ENCODE data around the gene FYB1. TPM values are rescaled to one million over a fixed set of nuclear protein-coding genes. Genes with fewer than 3 reads are reported as not detected.
A peak's percentile ranks its signal among the peaks of the same experiment; 100 is the strongest.

The FYB1 gene
- total RNA-seq, 1 experiment from 2014 or later = 0.02 TPM

- DNase-seq (ENCODE audit: extremely low read depth, low read depth) = no peak
Measured at GRCh38 chr5:39164016-39164415, 55.3 kb downstream of the FYB1 start.

- no peak for DNase-seq (ENCODE audit: extremely low read depth, low read depth)
Measured at GRCh38 chr5:39161578-39161977, 57.8 kb downstream of the FYB1 start.

GRCh38 chr5:39160576-39161213 lies 58.7 kb downstream of the FYB1 start:
- no peak for DNase-seq (ENCODE audit: extremely low read depth, low read depth)

- no peak for DNase-seq (ENCODE audit: extremely low read depth, low read depth)
Measured at GRCh38 chr5:39159811-39160490, 59.4 kb downstream of the FYB1 start.

GRCh38 chr5:39158786-39159185 lies 60.6 kb downstream of the FYB1 start:
- no peak for DNase-seq (ENCODE audit: extremely low read depth, low read depth)

DNA sequence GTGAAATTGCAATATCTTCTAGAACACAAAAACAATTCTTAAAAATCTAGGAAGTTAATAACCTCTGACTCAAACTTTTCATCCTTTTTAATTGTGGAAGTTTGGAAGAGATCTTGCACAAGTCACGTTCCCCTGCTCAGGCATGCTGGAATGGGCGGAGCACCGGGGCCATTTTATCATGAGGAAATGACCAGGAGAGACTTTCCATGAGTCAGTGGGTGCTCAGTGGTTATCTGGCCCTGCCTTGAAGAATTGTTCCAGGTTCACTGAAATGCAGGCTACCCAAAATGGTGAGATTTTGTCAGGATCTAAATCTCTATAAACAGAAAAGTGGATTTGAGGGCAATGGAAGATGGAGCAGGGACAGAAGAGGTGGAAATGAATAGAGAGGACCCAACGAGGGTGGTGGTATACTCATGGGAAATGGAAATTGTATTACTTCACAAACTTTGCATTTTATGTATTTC lies 61.2 kb downstream of the FYB1 start:
- no peak for DNase-seq (ENCODE audit: extremely low read depth, low read depth)

- DNase-seq (ENCODE audit: extremely low read depth, low read depth) = no peak
Measured at GRCh38 chr5:39157701-39158100, 61.7 kb downstream of the FYB1 start.

- no peak for DNase-seq (ENCODE audit: extremely low read depth, low read depth)
Measured at GRCh38 chr5:39156082-39156481, 63.3 kb downstream of the FYB1 start.

- DNase-seq (ENCODE audit: extremely low read depth, low read depth) = no peak
Measured at GRCh38 chr5:39151745-39152144, 67.6 kb downstream of the FYB1 start.

GRCh38 chr5:39149966-39150365 lies 69.4 kb downstream of the FYB1 start:
- DNase-seq (ENCODE audit: extremely low read depth, low read depth) = no peak

DNA sequence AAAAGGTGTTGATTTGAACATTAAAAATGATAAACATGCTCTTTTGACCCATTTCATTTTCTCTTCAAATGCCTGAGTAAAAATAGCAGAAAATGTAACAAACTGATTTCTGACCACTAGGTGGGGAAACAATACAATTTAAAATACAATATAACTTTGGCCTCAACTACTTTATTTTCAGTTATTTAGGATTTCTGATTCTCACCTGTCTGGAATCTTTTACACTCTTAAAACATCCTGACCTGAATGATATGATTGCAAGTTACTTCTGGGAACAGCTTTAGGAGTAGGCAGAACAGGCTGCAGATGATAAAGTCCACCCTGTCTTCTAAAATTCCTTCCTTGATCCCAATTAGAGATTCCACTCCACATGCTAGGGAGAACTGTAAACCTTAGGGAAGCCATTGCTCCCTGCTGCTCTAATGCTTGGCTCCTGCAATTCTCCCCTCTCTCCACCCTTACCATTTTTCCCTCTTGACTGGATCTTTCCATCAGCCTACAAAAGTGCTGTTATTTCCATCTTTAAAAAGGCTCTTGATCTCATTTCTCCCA lies 70.3 kb downstream of the FYB1 start:
- DNase-seq (ENCODE audit: extremely low read depth, low read depth) = peak; percentile 8

GRCh38 chr5:39146831-39147540 lies 72.4 kb downstream of the FYB1 start:
- no peak for DNase-seq (ENCODE audit: extremely low read depth, low read depth)

DNA sequence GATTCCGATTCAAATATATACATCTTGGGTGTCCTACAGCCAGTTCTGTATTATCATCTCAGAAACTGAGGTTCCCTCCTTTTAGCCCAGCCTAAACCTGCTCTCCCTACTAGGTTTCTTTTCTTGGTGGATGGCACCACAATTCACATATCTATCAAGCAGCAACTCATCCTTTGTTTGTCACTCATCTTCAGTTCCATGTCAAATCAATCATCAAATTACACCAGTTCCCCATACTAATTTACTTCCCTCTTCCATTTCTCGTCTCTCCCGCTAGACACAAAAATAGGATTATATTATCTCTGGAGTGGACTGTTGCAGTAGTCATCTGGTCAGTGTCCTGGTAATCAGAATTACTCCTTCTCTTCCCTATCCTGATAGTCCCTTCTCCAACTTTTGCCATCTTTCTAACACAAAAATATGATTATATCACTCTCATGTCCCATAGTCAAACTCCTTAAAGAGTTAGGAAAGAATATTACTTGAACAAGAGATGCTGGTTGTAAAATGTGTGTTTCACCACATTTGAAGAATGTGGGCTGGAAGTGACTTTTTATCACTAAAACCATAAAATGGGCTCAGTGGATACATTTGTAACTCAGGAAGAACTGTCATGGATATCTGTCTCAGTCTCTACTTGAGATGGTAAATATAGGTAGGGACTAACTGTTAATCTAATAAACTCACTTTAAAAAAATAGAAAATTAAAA lies 76.1 kb downstream of the FYB1 start:
- DNase-seq (ENCODE audit: extremely low read depth, low read depth) = no peak

DNA sequence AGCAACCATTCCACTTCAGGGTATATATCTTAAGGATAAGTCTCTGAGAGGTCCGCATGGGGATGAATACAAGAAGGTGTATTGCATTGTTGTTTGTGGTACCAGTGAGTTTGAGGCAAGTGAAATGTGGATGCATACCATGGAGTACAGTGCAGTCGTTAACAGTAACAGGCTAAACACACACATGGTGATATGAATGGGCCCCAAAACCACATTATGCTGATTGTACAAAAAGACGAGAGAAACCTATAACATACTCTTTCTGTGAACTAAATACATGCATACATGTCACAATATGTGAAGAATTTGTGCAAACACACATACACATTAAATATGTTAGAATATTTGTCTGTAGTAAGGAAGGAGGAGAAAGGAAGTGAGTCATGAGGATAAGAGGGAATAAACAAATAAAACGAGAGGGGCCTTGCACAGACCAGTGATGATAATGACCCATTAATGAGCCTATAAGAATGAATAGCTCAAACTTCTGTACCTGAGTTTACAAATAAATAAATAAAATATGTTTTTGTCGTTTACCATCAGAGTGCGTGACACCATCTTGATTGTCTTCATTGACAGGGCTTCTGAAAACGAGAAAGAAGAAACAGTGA lies 78.7 kb downstream of the FYB1 start:
- DNase-seq (ENCODE audit: extremely low read depth, low read depth) = no peak

DNA sequence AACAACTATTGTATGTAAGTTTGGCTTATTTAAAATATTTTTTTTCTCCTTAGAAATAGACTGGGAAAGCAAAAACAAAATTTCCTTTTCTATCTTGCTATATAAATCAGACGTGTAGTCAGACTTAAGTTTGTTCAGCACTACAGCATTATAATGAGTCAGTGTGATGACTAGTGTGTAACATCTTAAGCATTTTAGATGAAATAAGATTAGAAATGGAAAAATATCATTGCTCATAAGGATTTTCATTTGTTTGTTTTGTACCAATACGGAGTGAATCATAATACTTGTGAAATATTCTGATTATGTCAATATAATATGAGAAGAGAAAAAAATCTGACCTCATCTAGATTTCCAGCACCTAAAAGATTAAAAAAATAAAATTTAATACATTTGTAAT lies 80.5 kb downstream of the FYB1 start:
- DNase-seq (ENCODE audit: extremely low read depth, low read depth) = peak; percentile 45

GRCh38 chr5:39137819-39138451 lies 81.4 kb downstream of the FYB1 start:
- no peak for DNase-seq (ENCODE audit: extremely low read depth, low read depth)

GRCh38 chr5:39137391-39137790 lies 82.0 kb downstream of the FYB1 start:
- DNase-seq (ENCODE audit: extremely low read depth, low read depth) = no peak

GRCh38 chr5:39132792-39133191 lies 86.6 kb downstream of the FYB1 start:
- no peak for DNase-seq (ENCODE audit: extremely low read depth, low read depth)

DNA sequence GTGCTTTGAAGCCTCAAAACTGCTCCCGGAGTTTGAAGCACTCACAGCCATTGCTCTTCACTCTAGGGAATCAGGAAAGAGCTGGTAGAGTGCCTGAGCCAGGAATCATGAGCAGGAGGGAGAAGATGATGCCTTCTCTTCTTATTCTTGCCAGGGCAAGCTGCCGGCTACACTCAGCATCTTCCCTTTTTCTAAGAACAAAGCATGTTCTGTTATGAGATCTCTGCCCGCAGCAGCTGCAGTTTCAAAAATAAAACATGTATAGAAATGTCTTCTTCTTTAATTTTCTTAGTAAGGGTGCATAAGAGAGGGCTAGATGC lies 87.3 kb downstream of the FYB1 start:
- no peak for DNase-seq (ENCODE audit: extremely low read depth, low read depth)

All from NCI-H460 (cell line).